HepG2 (cell line): Measurements from ENCODE around the gene LATS1. TPM values are rescaled to one million over a fixed set of nuclear protein-coding genes. Genes with fewer than 3 reads are reported as not detected.
"Not testable (repeated sequence)": the region's sequence is repeated elsewhere in the genome, so short reads cannot be mapped to it uniquely, and the experiment has no call there.

ENCODE experiments used
- ATAC-seq: fragments of 200-7000 bp; cut with Tn5 transposase; 3 replicates; pipeline ENCODE4 v1.9.1; 2020; ENCODE audit warnings: mild to moderate bottlenecking, moderate library complexity
- BruUV-seq: library from RNA; stranded (reverse); fragments of 400-500 nt; replicated peaks from 2 replicates; lab custom pipeline; 2021; lab: Mats Ljungman, UMichigan
- CTCF ChIA-PET: fragments of 300-600 bp; formaldehyde crosslinking; extraction: SDS; loops from one replicate; lab custom pipeline; 2021; ENCODE audit warnings: low total read pairs, inconsistent platforms, low intra/inter-chr PET ratio; lab: Yijun Ruan, JAX
- POLR2A ChIA-PET: fragments of 350-600 bp; sonication (Branson Sonifier 250); formaldehyde crosslinking; loops from one replicate; lab custom pipeline; 2020; ENCODE audit warnings: antibody characterized with exemption, inconsistent platforms; lab: Yijun Ruan, JAX
- DNase-seq: peaks from one replicate; pipeline ENCODE4 v3.0.0-alpha.2; 2015; ENCODE audit warnings: low spot score
- FAIRE-seq: peaks from 3 replicates; lab custom pipeline; 2011; peaks lifted over from hg19 to GRCh38; lab: Jason Lieb, UNC
- H2AFZ ChIP-seq: one replicate; pipeline ENCODE4 v1.6.1; 2011; ENCODE audit warnings: low read length, inconsistent platforms
- H3K27ac ChIP-seq: fragments of 300-600 bp; 3 replicates; pipeline ENCODE4 v1.8.0; 2011; ENCODE audit warnings: mixed run types, mild to moderate bottlenecking, mixed read lengths, low read length, inconsistent platforms; ENCODE audit not compliant: insufficient read depth; ENCODE audit errors: extremely low read length
- H3K27me3 ChIP-seq, 2 experiments: fragments of 200-600 bp in 1 of 2; 2 replicates in 1 of 2; 3 replicates in 1 of 2; pipeline versions ENCODE4 v1.6.0 to v1.8.0; 2011; ENCODE audit warnings: low read length in 2 of 2, mild to moderate bottlenecking in 2 of 2, moderate library complexity in 2 of 2, inconsistent platforms in 1 of 2; ENCODE audit not compliant: insufficient read depth in 2 of 2, control insufficient read depth in 1 of 2
- H3K36me3 ChIP-seq, 2 experiments: fragments of 200-600 bp in 1 of 2; replicated peaks in 1 of 2; 2 replicates in 1 of 2; 3 replicates in 1 of 2; pipeline versions ENCODE4 v1.5.1 to v1.8.0; 2011; ENCODE audit warnings: low read length in 2 of 2, inconsistent platforms in 1 of 2; ENCODE audit not compliant: insufficient read depth in 2 of 2, control insufficient read depth in 1 of 2
- H3K4me1 ChIP-seq: 2 replicates; pipeline ENCODE4 v1.5.1; 2012; ENCODE audit warnings: low read length, inconsistent platforms; ENCODE audit not compliant: insufficient read depth
- H3K4me2 ChIP-seq: 2 replicates; pipeline ENCODE4 v1.6.0; 2011; ENCODE audit warnings: low read depth, low read length, inconsistent platforms
- H3K4me3 ChIP-seq, 3 experiments: fragments of 200-600 bp in 1 of 3; sonication (generic), shearing (Covaris generic) in 1 of 3; replicated peaks in 1 of 3; 2 replicates each; pipeline ENCODE4 v1.5.1; 2011 to 2016; ENCODE audit warnings: low read length in 3 of 3, inconsistent platforms in 2 of 3, low read depth in 2 of 3, mild to moderate bottlenecking in 2 of 3, control low read depth in 1 of 3, mixed read lengths in 1 of 3; ENCODE audit not compliant: insufficient read depth in 1 of 3
- H3K79me2 ChIP-seq: one replicate; pipeline ENCODE4 v1.6.1; 2011; ENCODE audit warnings: low read length, inconsistent platforms; ENCODE audit not compliant: insufficient read depth
- H3K9ac ChIP-seq: 2 replicates; pipeline ENCODE4 v1.6.0; 2011; ENCODE audit warnings: mild to moderate bottlenecking, low read depth, low read length, inconsistent platforms; ENCODE audit not compliant: insufficient read depth
- H3K9me3 ChIP-seq: 2 replicates; pipeline ENCODE4 v1.5.1; 2012; ENCODE audit warnings: mild to moderate bottlenecking, low read length
- H4K20me1 ChIP-seq: 2 replicates; pipeline ENCODE4 v1.6.0; 2011; ENCODE audit warnings: inconsistent platforms, mild to moderate bottlenecking, low read length, moderate library complexity; ENCODE audit not compliant: insufficient read depth
- AHR ChIP-seq: IDR thresholded peaks from 2 replicates; pipeline ENCODE4 v1.6.1; 2018; ENCODE audit warnings: missing genetic modification reagents, missing compliant biosample characterization
- MATR3 ChIP-seq: sonication (generic); formaldehyde crosslinking; IDR thresholded peaks from 2 replicates; pipeline ENCODE4 v1.4.0; 2020; ENCODE audit warnings: missing genetic modification reagents
- ZNF121 ChIP-seq: sonication (generic); formaldehyde crosslinking; IDR thresholded peaks from 2 replicates; pipeline ENCODE4 v1.5.0; 2020; ENCODE audit warnings: mild to moderate bottlenecking, missing genetic modification reagents
- WGBS: methylation state at CpG from one replicate; pipeline ENCODE4 v1.1.6; 2017; ENCODE audit warnings: low lambda C conversion rate; 5-methylcytosine and 5-hydroxymethylcytosine counted together
- in situ Hi-C: cut with HindIII; loops from 2 replicates; pipeline ENCODE4 v1.10.0; 2017; ENCODE audit warnings: low pct_unique_long_range_greater_than_20kb; ENCODE audit not compliant: extremely low pct_ligation_motif_present
- intact Hi-C: fragments of 100-400 bp; cut with micrococcal nuclease; formaldehyde crosslinking; loops from one replicate; pipeline ENCODE4 v1.10.0; 2022; ENCODE audit not compliant: unreplicated experiment
- polyA plus RNA-seq, 8 experiments: library from polyadenylated mRNA; depleted of rRNA in 3 of 8; stranded (reverse) in 7 of 8; unstranded in 1 of 8; fragments of >200 nt; fragmentation: Illumina TruSeq in 4 of 8; extraction: Trizol in 4 of 8; gene quantifications; 2 replicates each; pipeline versions ENCODE4 v1.2.1 to v1.2.3, GENCODE V29; 2011 to 2016; ENCODE audit warnings: low read depth in 4 of 8, missing spikeins in 1 of 8, mixed read lengths in 1 of 8; ENCODE audit not compliant: insufficient read depth in 1 of 8
- total RNA-seq, 5 experiments: library from RNA; depleted of rRNA; stranded (reverse); fragments of >200 nt; fragmentation: Illumina TruSeq; extraction: Trizol; gene quantifications; 2 replicates each; pipeline ENCODE4 v1.2.3, GENCODE V29; 2016; ENCODE audit warnings: low read depth in 1 of 5
- TF ChIP-seq, protein P1 (sequence below): sonication (generic); formaldehyde crosslinking; IDR thresholded peaks from 2 replicates; pipeline ENCODE4 v1.8.0; 2022; ENCODE audit warnings: mild to moderate bottlenecking, missing genetic modification reagents; ENCODE audit not compliant: insufficient replicate concordance
- TF ChIP-seq, protein P2 (sequence below): sonication (generic); formaldehyde crosslinking; IDR thresholded peaks from 2 replicates; pipeline ENCODE4 v1.4.0; 2020; ENCODE audit warnings: mild to moderate bottlenecking, missing genetic modification reagents
- TF ChIP-seq, protein P3 (sequence below), 2 experiments: sonication (generic) in 1 of 2; formaldehyde crosslinking in 1 of 2; IDR thresholded peaks; 2 replicates each; pipeline versions ENCODE4 v1.6.1 to v1.9.0; 2014 to 2022; ENCODE audit warnings: antibody characterized with exemption in 1 of 2, borderline replicate concordance in 1 of 2, inconsistent platforms in 1 of 2, low read depth in 1 of 2, missing genetic modification reagents in 1 of 2

Gene LATS1
- total and polyA plus RNA-seq, 2 of the 13 experiments (the other 11 are each of a cell fraction or from before 2014, with no cell fraction given): 9.9 to 12.6 TPM

DNA sequence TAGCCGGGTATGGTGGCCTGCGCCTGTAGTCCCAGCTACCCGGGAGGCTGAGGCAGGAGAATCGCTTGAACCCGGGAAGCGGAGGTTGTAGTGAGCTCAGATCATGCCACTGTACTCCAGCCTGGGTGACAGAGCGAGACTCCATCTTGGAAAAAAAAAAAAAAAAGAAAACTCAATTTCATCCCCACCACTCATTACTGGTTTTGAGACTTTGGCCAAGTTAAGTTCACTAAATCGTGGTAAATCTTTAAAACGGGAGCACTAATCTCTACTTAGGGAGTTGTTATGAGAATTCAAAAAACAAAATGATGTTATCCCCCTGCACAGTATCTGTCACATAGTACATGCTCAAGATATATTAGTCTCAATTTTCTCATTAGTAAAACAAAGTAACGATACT is 27.4 kb upstream of the LATS1 start:
- ATAC-seq, H4K20me1 ChIP-seq, H2AFZ ChIP-seq, CTCF ChIA-PET, H3K27me3 ChIP-seq, FAIRE-seq, H3K9me3 ChIP-seq, DNase-seq, in situ Hi-C loops, BruUV-seq: not testable (repeated sequence)
- peak overlapping the region; percentile 82 for H3K4me2 ChIP-seq
- H3K4me1 ChIP-seq: peaks cover 28% of the 10 kb centered on the region
- intact Hi-C loops: loop anchor here (5.0 kb wide), 1 partner anchor 117 kb away; the partner anchor contains the start of gene LRP11
- H3K79me2 ChIP-seq: peaks cover 24% of the 10 kb centered on the region
- POLR2A ChIA-PET: interaction anchor here (0.6 to 7.6 kb wide), 2 partner anchors 28 to 83 kb away, joined by 4 to 77 read pairs; partner anchors contain the start of gene LATS1
- peak overlapping the region; percentile 84 for H3K27ac ChIP-seq
- peak overlapping the region; percentile 91 for H3K9ac ChIP-seq
- H3K4me3 ChIP-seq: peak overlapping the region; percentile 78 to 98 (median 92)
- peaks cover 7 to 32% of the 10 kb centered on the region in 2 experiments; a peak in 4 of 5 replicates for H3K36me3 ChIP-seq
- TF ChIP-seq, protein P1, sequence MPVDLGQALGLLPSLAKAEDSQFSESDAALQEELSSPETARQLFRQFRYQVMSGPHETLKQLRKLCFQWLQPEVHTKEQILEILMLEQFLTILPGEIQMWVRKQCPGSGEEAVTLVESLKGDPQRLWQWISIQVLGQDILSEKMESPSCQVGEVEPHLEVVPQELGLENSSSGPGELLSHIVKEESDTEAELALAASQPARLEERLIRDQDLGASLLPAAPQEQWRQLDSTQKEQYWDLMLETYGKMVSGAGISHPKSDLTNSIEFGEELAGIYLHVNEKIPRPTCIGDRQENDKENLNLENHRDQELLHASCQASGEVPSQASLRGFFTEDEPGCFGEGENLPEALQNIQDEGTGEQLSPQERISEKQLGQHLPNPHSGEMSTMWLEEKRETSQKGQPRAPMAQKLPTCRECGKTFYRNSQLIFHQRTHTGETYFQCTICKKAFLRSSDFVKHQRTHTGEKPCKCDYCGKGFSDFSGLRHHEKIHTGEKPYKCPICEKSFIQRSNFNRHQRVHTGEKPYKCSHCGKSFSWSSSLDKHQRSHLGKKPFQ (CRISPR knock-in tag): peak; percentile 28
- WGBS: 51% methylated on average over 10 of the region's 10 CpGs

DNA sequence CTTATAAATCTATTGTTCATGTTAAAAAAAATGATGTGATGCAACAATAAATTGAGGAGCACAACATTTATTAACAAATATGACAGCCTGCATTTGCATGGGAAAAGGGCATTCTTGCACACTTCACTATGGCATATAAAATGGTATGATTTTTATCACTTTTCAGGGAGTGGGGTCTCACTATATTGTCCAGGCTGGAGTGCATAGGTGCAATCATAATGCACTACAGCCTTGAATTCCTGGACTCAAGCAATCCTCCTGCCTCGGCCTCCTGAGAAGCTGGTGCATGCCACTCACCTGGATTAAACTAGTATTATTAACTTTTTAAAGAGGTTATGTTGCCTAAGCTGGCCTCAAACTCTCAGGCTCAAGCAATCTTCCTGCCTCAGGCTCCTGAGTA is 17.0 kb upstream of the LATS1 start:
- CTCF ChIA-PET: no interaction called here
- FAIRE-seq (no peak), ATAC-seq (no peak), DNase-seq (no peak)
- TF ChIP-seq AHR (CRISPR knock-in tag) (no peak), MATR3 (CRISPR knock-in tag) (no peak), ZNF121 (CRISPR knock-in tag) (peak; percentile 89)
- TF ChIP-seq, protein P2, sequence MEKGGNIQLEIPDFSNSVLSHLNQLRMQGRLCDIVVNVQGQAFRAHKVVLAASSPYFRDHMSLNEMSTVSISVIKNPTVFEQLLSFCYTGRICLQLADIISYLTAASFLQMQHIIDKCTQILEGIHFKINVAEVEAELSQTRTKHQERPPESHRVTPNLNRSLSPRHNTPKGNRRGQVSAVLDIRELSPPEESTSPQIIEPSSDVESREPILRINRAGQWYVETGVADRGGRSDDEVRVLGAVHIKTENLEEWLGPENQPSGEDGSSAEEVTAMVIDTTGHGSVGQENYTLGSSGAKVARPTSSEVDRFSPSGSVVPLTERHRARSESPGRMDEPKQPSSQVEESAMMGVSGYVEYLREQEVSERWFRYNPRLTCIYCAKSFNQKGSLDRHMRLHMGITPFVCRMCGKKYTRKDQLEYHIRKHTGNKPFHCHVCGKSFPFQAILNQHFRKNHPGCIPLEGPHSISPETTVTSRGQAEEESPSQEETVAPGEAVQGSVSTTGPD (CRISPR knock-in tag): no peak
- TF ChIP-seq, protein P3, sequence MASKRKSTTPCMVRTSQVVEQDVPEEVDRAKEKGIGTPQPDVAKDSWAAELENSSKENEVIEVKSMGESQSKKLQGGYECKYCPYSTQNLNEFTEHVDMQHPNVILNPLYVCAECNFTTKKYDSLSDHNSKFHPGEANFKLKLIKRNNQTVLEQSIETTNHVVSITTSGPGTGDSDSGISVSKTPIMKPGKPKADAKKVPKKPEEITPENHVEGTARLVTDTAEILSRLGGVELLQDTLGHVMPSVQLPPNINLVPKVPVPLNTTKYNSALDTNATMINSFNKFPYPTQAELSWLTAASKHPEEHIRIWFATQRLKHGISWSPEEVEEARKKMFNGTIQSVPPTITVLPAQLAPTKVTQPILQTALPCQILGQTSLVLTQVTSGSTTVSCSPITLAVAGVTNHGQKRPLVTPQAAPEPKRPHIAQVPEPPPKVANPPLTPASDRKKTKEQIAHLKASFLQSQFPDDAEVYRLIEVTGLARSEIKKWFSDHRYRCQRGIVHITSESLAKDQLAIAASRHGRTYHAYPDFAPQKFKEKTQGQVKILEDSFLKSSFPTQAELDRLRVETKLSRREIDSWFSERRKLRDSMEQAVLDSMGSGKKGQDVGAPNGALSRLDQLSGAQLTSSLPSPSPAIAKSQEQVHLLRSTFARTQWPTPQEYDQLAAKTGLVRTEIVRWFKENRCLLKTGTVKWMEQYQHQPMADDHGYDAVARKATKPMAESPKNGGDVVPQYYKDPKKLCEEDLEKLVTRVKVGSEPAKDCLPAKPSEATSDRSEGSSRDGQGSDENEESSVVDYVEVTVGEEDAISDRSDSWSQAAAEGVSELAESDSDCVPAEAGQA (IDR thresholded peaks at IDR 0.05; ENCODE audit: low read depth): no peak
- TF ChIP-seq, protein P3 (CRISPR knock-in tag; IDR thresholded peaks at IDR 0.05; ENCODE audit: borderline replicate concordance): no peak
- no peak overlapping the region for H3K4me3 ChIP-seq
- H3K4me2 ChIP-seq: no peak overlapping the region
- H3K79me2 ChIP-seq: no peaks in the 10 kb centered on the region
- POLR2A ChIA-PET: interaction anchor here (0.8 kb wide), 1 partner anchor 9 kb away, joined by 3 read pairs; no protein-coding TSS in a partner anchor
- H2AFZ ChIP-seq: no peak overlapping the region
- no peaks in the 10 kb centered on the region for H3K27me3 ChIP-seq
- 100% methylated on average over 1 of the region's 1 CpG for WGBS
- BruUV-seq: no TSS peak
- in situ Hi-C loops (no loop called here), intact Hi-C loops (no loop called here)
- H3K27ac ChIP-seq: no peak overlapping the region
- no peaks in the 10 kb centered on the region for H3K9me3 ChIP-seq
- H3K4me1 ChIP-seq: no peaks in the 10 kb centered on the region
- H4K20me1 ChIP-seq: no peaks in the 10 kb centered on the region
- no peak overlapping the region for H3K9ac ChIP-seq
- H3K36me3 ChIP-seq: peaks cover 35 to 81% of the 10 kb centered on the region in 2 experiments
